Fibroblast of lung (primary cell): ENCODE data around the gene MFSD12.

Experiments used
- EZH2 ChIP-seq: IDR thresholded peaks from 2 replicates; pipeline ENCODE4 v1.5.1; 2012; ENCODE audit warnings: low read length, control low read depth, mild to moderate bottlenecking; ENCODE audit errors: missing control alignments
- TF ChIP-seq, protein P1 (sequence below), 2 donors: IDR thresholded peaks in 1 of 2; conservative IDR thresholded peaks in 1 of 2; 1 replicate in 1 of 2; 2 replicates in 1 of 2; pipeline ENCODE4 v1.5.1; 2011 to 2012; ENCODE audit warnings: low read length in 2 of 2, control low read depth in 1 of 2, inconsistent platforms in 1 of 2, low read depth in 1 of 2, mild to moderate bottlenecking in 1 of 2

- TF ChIP-seq, protein P1, sequence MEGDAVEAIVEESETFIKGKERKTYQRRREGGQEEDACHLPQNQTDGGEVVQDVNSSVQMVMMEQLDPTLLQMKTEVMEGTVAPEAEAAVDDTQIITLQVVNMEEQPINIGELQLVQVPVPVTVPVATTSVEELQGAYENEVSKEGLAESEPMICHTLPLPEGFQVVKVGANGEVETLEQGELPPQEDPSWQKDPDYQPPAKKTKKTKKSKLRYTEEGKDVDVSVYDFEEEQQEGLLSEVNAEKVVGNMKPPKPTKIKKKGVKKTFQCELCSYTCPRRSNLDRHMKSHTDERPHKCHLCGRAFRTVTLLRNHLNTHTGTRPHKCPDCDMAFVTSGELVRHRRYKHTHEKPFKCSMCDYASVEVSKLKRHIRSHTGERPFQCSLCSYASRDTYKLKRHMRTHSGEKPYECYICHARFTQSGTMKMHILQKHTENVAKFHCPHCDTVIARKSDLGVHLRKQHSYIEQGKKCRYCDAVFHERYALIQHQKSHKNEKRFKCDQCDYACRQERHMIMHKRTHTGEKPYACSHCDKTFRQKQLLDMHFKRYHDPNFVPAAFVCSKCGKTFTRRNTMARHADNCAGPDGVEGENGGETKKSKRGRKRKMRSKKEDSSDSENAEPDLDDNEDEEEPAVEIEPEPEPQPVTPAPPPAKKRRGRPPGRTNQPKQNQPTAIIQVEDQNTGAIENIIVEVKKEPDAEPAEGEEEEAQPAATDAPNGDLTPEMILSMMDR (conservative IDR thresholded peaks at IDR 0.05 in 1 of 2, IDR thresholded peaks at IDR 0.05 in 1 of 2; ENCODE audit: low read depth in 1 of 2, low read length in 2 of 2), result no peak
- TF ChIP-seq EZH2, result no peak
Observed at GRCh38 chr19:3539756-3540118, 17.6 kb downstream of the MFSD12 start.
